Loucy (cell line): Measurements from ENCODE around the gene GPR17.

Experiments used
- H2AFZ ChIP-seq: fragments of 200-600 bp; sonication (generic); 2 replicates; pipeline ENCODE4 v1.6.0; 2016; ENCODE audit warnings: antibody characterized with exemption, mild to moderate bottlenecking, low read length, moderate library complexity
- H3F3A ChIP-seq: fragments of 200-600 bp; 2 replicates; pipeline ENCODE4 v1.6.0; 2016; ENCODE audit warnings: antibody characterized with exemption, low read depth, mild to moderate bottlenecking
- H3K27me3 ChIP-seq: fragments of 200-600 bp; sonication (generic); 2 replicates; pipeline ENCODE4 v1.6.1; 2014; ENCODE audit warnings: low read length, mild to moderate bottlenecking; ENCODE audit not compliant: insufficient read depth, poor library complexity, severe bottlenecking
- H3K36me3 ChIP-seq: fragments of 200-600 bp; sonication (generic); 2 replicates; pipeline ENCODE4 v1.6.1; 2016; ENCODE audit warnings: low read length; ENCODE audit not compliant: insufficient read depth
- H3K4me1 ChIP-seq: fragments of 200-600 bp; sonication (generic); 2 replicates; pipeline ENCODE4 v1.5.1; 2014; ENCODE audit warnings: low read length, mild to moderate bottlenecking; ENCODE audit not compliant: insufficient read depth, poor library complexity, severe bottlenecking
- H3K4me2 ChIP-seq: fragments of 200-600 bp; sonication (generic); 2 replicates; pipeline ENCODE4 v1.6.0; 2014; ENCODE audit warnings: antibody characterized with exemption, low read length, low read depth, mild to moderate bottlenecking; ENCODE audit not compliant: poor library complexity, severe bottlenecking
- H3K4me3 ChIP-seq: fragments of 200-600 bp; sonication (generic); 2 replicates; pipeline ENCODE4 v1.5.1; 2014; ENCODE audit warnings: low read length, mild to moderate bottlenecking, mixed read lengths; ENCODE audit not compliant: poor library complexity, severe bottlenecking
- H3K79me2 ChIP-seq: fragments of 200-600 bp; sonication (generic); 2 replicates; pipeline ENCODE4 v1.6.1; 2014; ENCODE audit warnings: low read length; ENCODE audit not compliant: insufficient read depth
- H3K9ac ChIP-seq: fragments of 200-600 bp; sonication (generic); 2 replicates; pipeline ENCODE4 v1.6.0; 2014; ENCODE audit warnings: mild to moderate bottlenecking, low read depth, low read length, moderate library complexity; ENCODE audit not compliant: poor library complexity, severe bottlenecking
- H3K9me2 ChIP-seq: fragments of 200-600 bp; sonication (generic); replicated peaks from 2 replicates; pipeline ENCODE4 v1.6.1; 2016; ENCODE audit warnings: low read depth, low read length, mixed read lengths
- H3K9me3 ChIP-seq: fragments of 200-600 bp; sonication (generic); 2 replicates; pipeline ENCODE4 v1.6.1; 2014; ENCODE audit warnings: mild to moderate bottlenecking, antibody characterized with exemption, low read length, low read depth; ENCODE audit not compliant: insufficient read depth
- H4K20me1 ChIP-seq: fragments of 200-600 bp; sonication (generic); 2 replicates; pipeline ENCODE4 v1.6.0; 2014; ENCODE audit warnings: antibody characterized with exemption, low read length, mild to moderate bottlenecking; ENCODE audit not compliant: insufficient read depth, poor library complexity, severe bottlenecking
- CTCF ChIP-seq: fragments of 200-600 bp; sonication (generic); conservative IDR thresholded peaks from 2 replicates; pipeline ENCODE4 v1.5.1; 2014; ENCODE audit warnings: mild to moderate bottlenecking, antibody characterized with exemption, low read length
- EZH2phosphoT487 ChIP-seq: fragments of 200-600 bp; IDR thresholded peaks from 2 replicates; pipeline ENCODE4 v1.6.1; 2018; ENCODE audit warnings: antibody characterized with exemption, mild to moderate bottlenecking, moderate library complexity, borderline replicate concordance

Gene GPR17

GRCh38 chr2:127663566-127664064 is 17.7 kb downstream of the GPR17 start:
- no peak overlapping the region for H2AFZ ChIP-seq
- H3K4me1 ChIP-seq: no peaks in the 10 kb centered on the region
- H3K27me3 ChIP-seq: no peaks in the 10 kb centered on the region
- no peak overlapping the region for H3K9ac ChIP-seq
- H4K20me1 ChIP-seq: no peaks in the 10 kb centered on the region
- TF ChIP-seq CTCF (no peak), EZH2phosphoT487 (no peak)
- no peak overlapping the region for H3K4me3 ChIP-seq
- no peak overlapping the region for H3K4me2 ChIP-seq
- no peaks in the 10 kb centered on the region for H3F3A ChIP-seq
- H3K79me2 ChIP-seq: no peaks in the 10 kb centered on the region
- no peaks in the 10 kb centered on the region for H3K36me3 ChIP-seq
- H3K9me3 ChIP-seq: no peaks in the 10 kb centered on the region
- no peaks in the 10 kb centered on the region for H3K9me2 ChIP-seq

GRCh38 chr2:127664065-127664894 is 18.3 kb downstream of the GPR17 start:
- no peak for TF ChIP-seq EZH2phosphoT487
- TF ChIP-seq CTCF: no peak
- H4K20me1 ChIP-seq: no peaks in the 10 kb centered on the region
- H3K4me1 ChIP-seq: no peaks in the 10 kb centered on the region
- no peak overlapping the region for H2AFZ ChIP-seq
- no peaks in the 10 kb centered on the region for H3F3A ChIP-seq
- no peak overlapping the region for H3K9ac ChIP-seq
- no peaks in the 10 kb centered on the region for H3K36me3 ChIP-seq
- no peaks in the 10 kb centered on the region for H3K9me3 ChIP-seq
- no peak overlapping the region for H3K4me3 ChIP-seq
- H3K4me2 ChIP-seq: no peak overlapping the region
- H3K79me2 ChIP-seq: no peaks in the 10 kb centered on the region
- H3K27me3 ChIP-seq: no peaks in the 10 kb centered on the region
- H3K9me2 ChIP-seq: no peaks in the 10 kb centered on the region

GRCh38 chr2:127664895-127665225 is 18.9 kb downstream of the GPR17 start:
- H3K9ac ChIP-seq: no peak overlapping the region
- H3K27me3 ChIP-seq: no peaks in the 10 kb centered on the region
- H2AFZ ChIP-seq: no peak overlapping the region
- TF ChIP-seq CTCF (no peak), EZH2phosphoT487 (no peak)
- no peaks in the 10 kb centered on the region for H3K4me1 ChIP-seq
- H3K9me3 ChIP-seq: no peaks in the 10 kb centered on the region
- no peaks in the 10 kb centered on the region for H4K20me1 ChIP-seq
- no peak overlapping the region for H3K4me3 ChIP-seq
- no peaks in the 10 kb centered on the region for H3K9me2 ChIP-seq
- H3F3A ChIP-seq: no peaks in the 10 kb centered on the region
- H3K36me3 ChIP-seq: no peaks in the 10 kb centered on the region
- no peak overlapping the region for H3K4me2 ChIP-seq
- no peaks in the 10 kb centered on the region for H3K79me2 ChIP-seq
